ENCODE data around the gene ZNF574. TPM values are rescaled to one million over a fixed set of nuclear protein-coding genes. Genes with fewer than 3 reads are reported as not detected.

Gene ZNF574
- total RNA-seq, 2 experiments from 2014 or later: 16.8 to 17.2 TPM

GRCh38 chr19:42053037-42053935 lies 22.7 kb upstream of the ZNF574 start:
- CTCF ChIA-PET: no interaction called here
- POLR2A ChIA-PET: no interaction called here

- ChIA-PET POLR2A (no interaction called here), CTCF (no interaction called here)
These were observed 21.8 kb upstream of the ZNF574 start for GRCh38 chr19:42054205-42054604.

- CTCF ChIA-PET: no interaction called here
- POLR2A ChIA-PET: no interaction called here
These were observed 18.1 kb upstream of the ZNF574 start for GRCh38 chr19:42057846-42058245.

- POLR2A ChIA-PET: no interaction called here
- CTCF ChIA-PET: interaction anchor here (0.8 kb wide), 1 partner anchor 34 kb away, joined by 3 read pairs; no protein-coding TSS in a partner anchor
These were observed 16.8 kb upstream of the ZNF574 start for GRCh38 chr19:42059196-42059595.

- ChIA-PET CTCF (no interaction called here), POLR2A (no interaction called here)
These were observed 15.8 kb upstream of the ZNF574 start for GRCh38 chr19:42060117-42060516.

GRCh38 chr19:42062381-42062780 lies 13.6 kb upstream of the ZNF574 start:
- POLR2A ChIA-PET: no interaction called here

GRCh38 chr19:42064432-42064831 lies 11.5 kb upstream of the ZNF574 start:
- CTCF ChIA-PET: interaction anchor here (2.1 kb wide), 1 partner anchor 30 kb away, joined by 5 read pairs; no protein-coding TSS in a partner anchor
- POLR2A ChIA-PET: no interaction called here

More at GRCh38 chr19:42062381-42062780, 13.6 kb upstream of the ZNF574 start:
- CTCF ChIA-PET: no interaction called here

GRCh38 chr19:42065051-42065450 lies 10.9 kb upstream of the ZNF574 start:
- ChIA-PET POLR2A (no interaction called here), CTCF (interaction anchor here (2.1 kb wide), 1 partner anchor 30 kb away, joined by 5 read pairs; no protein-coding TSS in a partner anchor)

GRCh38 chr19:42065511-42065910 lies 10.5 kb upstream of the ZNF574 start:
- CTCF ChIA-PET: interaction anchor here (2.1 kb wide), 1 partner anchor 31 kb away, joined by 5 read pairs; no protein-coding TSS in a partner anchor
- POLR2A ChIA-PET: no interaction called here

- CTCF ChIA-PET: no interaction called here
These were observed 9.8 kb upstream of the ZNF574 start for GRCh38 chr19:42066075-42066754.

GRCh38 chr19:42067315-42067888 lies 8.6 kb upstream of the ZNF574 start:
- CTCF ChIA-PET: no interaction called here
- POLR2A ChIA-PET: no interaction called here

More at GRCh38 chr19:42066075-42066754, 9.8 kb upstream of the ZNF574 start:
- POLR2A ChIA-PET: no interaction called here

- CTCF ChIA-PET: no interaction called here
- POLR2A ChIA-PET: no interaction called here
These were observed 7.6 kb upstream of the ZNF574 start for GRCh38 chr19:42068361-42068755.

GRCh38 chr19:42068756-42069571 lies 7.0 kb upstream of the ZNF574 start:
- ChIA-PET POLR2A (no interaction called here), CTCF (no interaction called here)

- POLR2A ChIA-PET: no interaction called here
- CTCF ChIA-PET: no interaction called here
These were observed 6.2 kb upstream of the ZNF574 start, which contains the start of gene GRIK5 for GRCh38 chr19:42069619-42070351. GRIK5 (minus strand) TSS chr19:42070206; CDS start chr19:42065770, 4,436 bp downstream.

- ChIA-PET POLR2A (interaction anchor here (0.6 kb wide), 1 partner anchor 137 kb away, joined by 4 read pairs; no protein-coding TSS in a partner anchor), CTCF (interaction anchor here (0.7 kb wide), 1 partner anchor 482 kb away, joined by 3 read pairs; no protein-coding TSS in a partner anchor)
These were observed 4.7 kb upstream of the ZNF574 start for GRCh38 chr19:42071247-42071646.

GRCh38 chr19:42074513-42075363 lies 1.2 kb upstream of the ZNF574 start:
- ChIA-PET POLR2A (no interaction called here), CTCF (no interaction called here)

- ChIA-PET POLR2A (no interaction called here), CTCF (no interaction called here)
These were observed 676 bp upstream of the ZNF574 start for GRCh38 chr19:42075364-42075615.

GRCh38 chr19:42076380-42076944 lies 496 bp downstream of the ZNF574 start:
- POLR2A ChIA-PET: interaction anchor here (1.0 kb wide), 2 partner anchors 20 to 47 kb away, joined by 3 to 4 read pairs; no protein-coding TSS in a partner anchor
- CTCF ChIA-PET: no interaction called here

Data from activated CD8-positive, alpha-beta memory T cell treated with anti-CD3 and anti-CD28 coated beads for 36 hours (primary cell).